NCI-H460 (cell line): ENCODE results near the gene UBE2U. TPM values are rescaled to one million over a fixed set of nuclear protein-coding genes. Genes with fewer than 3 reads are reported as not detected.

Experiments used
- DNase-seq: peaks from one replicate; pipeline ENCODE4 v3.0.0-alpha.2; 2016; ENCODE audit warnings: low read depth; ENCODE audit errors: extremely low read depth
- polyA plus RNA-seq: library from polyadenylated mRNA; depleted of rRNA; stranded (reverse); fragments of >200 nt; gene quantifications from 2 replicates; pipeline ENCODE4 v1.2.3, GENCODE V29; 2014; cell fraction: nucleus; rRNA removed
- total RNA-seq: library from RNA; depleted of rRNA; stranded (reverse); fragments of >200 nt; shearing (Covaris generic); gene quantifications from 2 replicates; pipeline ENCODE4 v1.2.3, GENCODE V29; 2014; rRNA removed

Gene UBE2U, protein sequence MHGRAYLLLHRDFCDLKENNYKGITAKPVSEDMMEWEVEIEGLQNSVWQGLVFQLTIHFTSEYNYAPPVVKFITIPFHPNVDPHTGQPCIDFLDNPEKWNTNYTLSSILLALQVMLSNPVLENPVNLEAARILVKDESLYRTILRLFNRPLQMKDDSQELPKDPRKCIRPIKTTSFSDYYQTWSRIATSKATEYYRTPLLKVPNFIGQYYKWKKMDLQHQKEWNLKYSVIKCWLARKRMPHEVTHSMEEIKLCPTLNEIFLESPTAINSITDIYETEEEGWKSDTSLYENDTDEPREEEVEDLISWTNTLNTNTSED
- not detected in 2 replicates for total RNA-seq
- not detected in 2 replicates for polyA plus RNA-seq

DNA sequence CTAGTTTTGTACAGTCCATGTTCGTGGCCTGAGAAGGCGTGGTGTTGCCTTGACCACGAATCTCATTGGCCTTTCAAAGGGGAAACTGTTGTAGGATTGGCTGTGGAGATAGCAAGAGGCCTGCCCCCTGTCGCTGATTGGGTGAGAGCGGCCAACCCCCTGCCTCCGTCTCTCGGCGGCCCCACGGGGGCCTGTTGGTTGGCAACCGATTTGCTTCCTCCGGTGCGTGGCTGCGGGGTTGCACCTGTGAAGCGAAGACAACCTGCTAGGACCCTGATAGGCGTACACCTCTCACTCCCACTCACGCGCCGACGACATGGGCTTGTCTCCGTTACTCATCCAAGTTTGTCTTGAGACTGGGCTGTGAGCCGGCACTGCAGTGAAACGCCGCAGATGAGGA is at the start of gene UBE2U:
TSS of gene UBE2U (plus strand) at position 204 of the 400 bp plus-strand sequence. CDS start 428 bp downstream, outside the sequence.
- no peak for DNase-seq

DNA sequence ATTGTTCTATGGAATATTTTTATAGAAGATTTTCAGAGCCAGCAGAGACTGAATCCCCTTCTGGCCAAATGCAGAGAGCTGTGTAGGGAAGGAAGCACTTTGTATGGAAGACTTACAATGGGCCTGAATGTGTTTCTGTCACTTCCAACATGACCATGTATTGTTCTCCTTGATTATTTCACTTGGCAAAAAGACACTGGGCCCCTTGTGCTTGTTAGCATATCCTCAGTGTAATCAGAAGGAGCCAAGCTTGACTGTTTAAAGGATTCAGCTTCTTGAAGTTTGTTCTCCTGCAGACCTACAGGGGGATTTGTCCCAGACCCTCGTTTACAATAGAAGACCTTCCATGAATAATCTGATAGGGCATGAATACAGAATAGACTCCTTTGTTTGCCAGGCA is 48.1 kb upstream of the UBE2U start:
- DNase-seq = no peak

DNA sequence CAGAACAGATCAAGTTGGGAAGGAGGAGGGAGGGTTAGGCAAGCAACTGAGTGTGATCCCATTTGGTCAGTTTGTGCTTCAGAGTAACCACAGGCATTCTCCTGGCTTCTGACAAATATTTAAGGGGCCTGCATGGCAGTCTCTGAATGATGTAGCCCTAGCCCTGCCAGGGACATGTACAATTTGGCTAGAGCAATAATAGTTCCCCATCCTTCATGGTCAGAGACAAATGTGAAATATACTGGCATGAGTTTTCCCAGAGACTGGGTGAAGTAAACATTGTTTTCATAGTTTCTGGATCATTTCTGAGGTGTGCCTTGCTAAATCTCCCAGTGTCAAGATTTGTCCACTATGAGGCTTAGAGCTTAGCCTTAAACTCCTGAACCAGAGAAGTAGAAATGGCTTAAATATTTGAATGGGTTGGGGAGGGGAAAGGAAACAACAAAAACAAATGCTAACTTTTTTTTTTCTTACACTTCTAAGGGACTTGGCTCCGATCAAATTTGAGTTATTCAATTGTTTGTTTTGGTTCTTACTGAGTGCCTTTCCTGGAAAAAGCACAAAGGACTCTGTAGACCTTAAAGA is 42.0 kb upstream of the UBE2U start:
- DNase-seq = no peak

DNA sequence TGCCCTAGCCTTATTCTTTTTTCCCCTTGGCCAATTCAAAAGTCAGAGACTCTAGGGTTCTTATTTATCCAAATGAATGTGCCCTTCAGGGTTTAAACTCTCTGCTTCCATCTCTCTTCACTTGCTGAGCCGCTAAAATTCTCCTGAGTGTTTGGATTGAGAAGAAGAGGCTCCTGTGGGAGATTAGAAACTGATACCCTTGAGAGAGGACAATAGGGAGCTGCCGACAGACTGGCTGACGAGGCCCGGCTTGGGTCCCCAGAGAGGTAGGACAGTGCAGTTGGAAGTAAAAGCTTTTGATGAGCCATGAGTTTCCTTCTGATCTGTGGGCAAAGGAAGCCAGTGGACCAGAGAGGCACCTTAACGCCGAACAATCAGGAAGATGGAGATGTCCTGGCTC is 41.3 kb upstream of the UBE2U start:
- DNase-seq = no peak

DNA sequence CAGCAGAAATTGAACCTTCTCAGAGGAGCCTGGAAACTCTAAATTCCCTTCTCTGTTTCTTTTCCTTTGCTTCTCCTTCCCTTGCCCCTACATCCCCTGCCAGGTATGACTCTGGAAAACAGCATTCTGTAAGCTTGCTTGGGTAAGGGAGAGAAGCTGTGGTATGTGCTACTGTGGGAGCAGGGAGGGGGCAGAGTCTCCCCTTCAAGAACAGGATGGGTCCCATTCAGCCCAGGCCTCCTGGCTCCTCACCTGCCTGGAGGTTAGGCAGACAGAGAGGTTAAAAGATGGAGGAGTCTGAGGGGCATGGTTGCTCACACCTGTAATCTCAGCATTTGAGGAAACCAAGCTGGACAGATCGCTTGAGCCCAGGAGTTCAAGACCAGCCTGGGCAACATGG is 40.6 kb upstream of the UBE2U start:
- no peak for DNase-seq

DNA sequence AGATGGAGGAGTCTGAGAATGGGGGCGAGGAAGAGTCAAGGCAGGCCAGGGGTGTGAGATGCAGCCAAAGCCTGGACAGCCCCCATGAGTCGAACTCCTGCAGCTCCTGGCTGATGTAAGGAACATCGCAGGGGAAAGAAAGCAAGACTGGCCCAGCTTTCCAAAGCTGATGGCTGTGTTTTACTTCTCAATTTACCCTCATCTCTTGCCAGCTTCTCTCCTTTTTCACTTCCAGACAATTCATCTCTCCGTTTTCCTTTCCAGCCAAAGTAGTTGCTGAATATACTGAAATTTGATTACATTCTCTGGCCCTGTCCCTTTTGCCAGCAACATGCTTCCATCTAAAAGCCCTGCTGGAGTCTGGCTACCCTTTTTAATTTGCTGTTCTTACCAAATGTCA is 40.0 kb upstream of the UBE2U start:
- no peak for DNase-seq

DNA sequence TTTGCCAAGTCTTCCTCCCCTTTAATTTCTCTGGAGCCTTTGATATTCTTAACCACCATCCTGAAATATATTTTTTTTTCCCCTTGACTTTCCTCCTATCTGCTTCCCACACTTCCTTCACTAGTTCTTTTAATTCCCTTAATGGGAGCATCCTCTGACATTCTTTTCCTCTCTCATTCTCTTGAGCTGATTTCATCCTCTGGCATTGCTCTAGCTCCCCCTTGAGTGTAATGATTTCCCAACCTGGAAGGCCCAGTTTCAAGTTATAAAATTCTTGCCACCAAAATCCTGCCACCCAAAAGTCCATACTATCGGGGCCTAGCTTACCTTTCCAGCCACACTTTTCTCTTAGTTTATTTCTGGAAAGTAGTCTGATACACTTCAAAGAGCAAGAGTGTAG is 39.5 kb upstream of the UBE2U start:
- no peak for DNase-seq

DNA sequence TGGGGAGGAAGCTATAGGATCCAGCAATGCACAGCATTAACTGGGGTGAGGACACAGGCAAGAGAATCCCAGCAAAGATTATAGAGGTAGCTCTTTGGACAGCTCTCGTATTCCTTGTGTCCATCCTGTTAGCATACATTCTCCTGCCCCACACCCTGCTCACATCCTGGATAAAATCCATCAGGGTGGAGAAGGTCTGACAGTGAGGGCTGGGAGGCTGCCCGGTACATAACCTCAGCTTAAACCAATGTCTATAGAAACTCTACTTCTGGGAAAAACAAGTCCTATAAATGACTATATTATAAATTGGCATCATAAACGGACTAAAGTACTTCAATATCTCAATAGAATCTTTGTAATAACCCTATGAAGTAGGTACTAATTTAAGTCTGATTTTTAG is 36.8 kb upstream of the UBE2U start:
- no peak for DNase-seq

DNA sequence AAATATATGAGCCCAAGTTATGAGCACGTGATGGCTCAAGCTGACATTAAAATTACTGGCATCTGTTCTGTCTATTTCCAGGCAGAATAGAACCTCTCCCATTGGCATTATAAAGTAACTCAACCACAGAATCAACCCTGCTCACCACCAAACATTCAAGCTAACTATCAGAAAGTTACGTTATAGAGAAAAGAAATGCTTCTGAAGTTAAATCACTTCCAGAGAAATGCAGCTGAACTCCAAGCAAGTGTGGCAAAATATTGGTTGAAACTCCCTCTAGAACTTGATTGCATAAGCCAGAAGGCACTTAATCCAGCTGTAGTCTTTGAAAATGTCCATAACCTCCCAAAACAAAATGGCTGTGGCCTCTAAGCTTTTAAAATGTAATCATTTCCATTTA is 36.2 kb upstream of the UBE2U start:
- DNase-seq = no peak

DNA sequence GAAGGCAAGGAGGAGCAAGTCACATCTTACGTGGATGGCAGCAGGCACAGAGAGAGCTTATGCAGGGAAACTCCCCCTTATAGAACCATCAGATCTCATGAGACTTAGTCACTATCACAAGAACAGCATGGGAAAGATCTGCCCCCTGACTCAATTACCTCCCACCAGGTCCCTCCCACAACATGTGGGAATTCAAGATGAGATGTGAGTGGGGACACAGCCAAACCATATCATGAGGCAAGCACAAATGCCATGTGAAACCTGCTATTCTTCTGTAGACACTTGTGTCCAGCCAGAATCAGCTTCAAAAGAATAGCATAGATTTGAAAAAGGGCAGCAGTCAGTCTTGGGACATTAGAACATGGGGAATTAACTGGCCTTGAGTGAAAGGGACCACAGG is 32.2 kb upstream of the UBE2U start:
- DNase-seq = no peak

DNA sequence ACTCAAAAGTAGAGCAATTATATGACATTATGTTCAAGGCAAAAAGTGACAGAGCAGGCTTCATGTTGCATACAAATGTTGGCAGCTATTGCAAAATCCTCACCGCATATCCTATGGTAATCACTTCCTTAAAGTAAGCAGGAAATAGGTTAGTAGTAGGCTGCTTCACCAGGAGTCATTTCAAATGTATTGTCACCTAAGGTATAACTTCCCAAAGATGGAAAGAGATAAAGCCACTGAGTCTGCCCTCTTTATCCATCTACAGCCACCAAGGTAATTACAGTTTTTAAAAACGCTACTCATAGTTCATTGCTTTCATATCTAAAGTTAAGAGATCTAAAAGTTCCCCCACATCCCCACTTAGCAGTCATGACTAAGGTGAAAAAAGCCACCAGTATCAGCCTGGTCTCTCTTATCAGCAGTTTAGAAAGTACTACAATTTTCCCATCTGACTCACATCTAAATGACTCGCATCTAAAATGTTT is 31.6 kb upstream of the UBE2U start:
- DNase-seq = no peak

DNA sequence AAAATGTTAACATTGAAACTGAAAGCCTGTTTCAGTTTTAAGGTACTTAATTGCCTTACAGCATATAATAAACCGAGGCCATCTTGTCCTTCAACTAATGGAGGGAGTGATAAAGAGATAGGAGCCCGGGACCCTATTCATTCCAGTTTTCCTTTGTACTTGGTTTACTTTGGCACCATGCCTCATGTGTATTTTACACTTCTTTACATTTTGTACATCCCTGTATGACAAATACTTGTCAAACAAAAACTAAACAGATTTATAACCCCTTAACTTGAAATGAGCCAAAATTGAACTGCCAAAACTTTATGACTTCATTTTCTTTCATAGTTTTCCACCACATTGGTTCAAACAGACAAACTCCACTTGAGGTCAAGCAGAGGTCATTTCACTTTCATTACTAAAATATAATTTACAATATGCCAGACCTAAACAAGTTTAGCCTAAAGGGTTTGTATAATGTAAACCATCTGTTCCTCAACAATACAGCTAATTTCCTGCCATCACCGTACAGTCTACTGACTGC is 30.9 kb upstream of the UBE2U start:
- DNase-seq = no peak

DNA sequence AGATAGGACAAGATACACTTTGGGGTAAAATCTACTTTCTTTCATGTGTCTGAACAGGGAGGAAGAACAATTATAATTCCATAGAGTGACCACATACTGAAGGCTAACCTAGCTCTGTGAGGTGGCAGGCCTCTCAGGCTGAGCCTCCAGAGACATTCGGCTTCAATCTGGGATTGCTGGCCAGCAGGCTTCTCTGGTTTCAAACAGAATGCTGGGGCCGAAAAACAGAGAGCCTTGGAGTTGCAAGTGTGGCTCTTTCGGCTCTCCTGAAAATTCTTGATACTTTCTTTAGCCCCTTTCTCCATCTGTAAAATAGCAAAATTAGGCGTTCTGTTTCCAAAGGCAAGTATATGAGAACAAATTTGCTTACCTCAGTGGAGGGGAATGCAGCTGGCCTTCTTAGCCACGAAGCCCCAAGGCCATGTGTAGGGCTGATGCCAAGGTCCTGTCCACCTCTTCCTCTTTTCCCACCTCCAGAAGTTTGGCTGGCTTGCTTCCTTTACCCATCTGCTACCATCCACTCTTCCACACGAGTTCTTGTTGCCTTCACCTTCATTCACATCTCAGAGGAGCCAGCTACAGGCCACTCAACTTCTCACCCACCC is 30.0 kb upstream of the UBE2U start:
- no peak for DNase-seq

DNA sequence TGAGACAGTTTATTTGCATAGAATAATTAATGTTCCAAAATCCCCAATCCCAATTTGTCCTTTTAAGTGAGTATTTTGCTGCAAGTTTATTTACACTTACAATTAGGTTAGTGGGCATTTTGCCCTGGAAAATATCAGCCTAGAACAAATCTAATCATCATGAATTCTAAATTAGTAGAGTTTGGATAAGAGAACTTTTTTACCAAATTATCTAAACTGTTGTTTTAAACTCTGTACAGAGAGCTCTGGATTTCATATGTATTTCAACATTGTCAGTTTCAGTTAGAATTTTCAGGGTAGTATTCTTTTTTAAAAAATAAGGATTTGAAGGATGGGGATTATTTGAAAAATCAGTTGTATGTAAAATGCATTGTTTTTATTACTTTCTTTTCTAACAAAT is 27.8 kb upstream of the UBE2U start:
- DNase-seq = no peak

DNA sequence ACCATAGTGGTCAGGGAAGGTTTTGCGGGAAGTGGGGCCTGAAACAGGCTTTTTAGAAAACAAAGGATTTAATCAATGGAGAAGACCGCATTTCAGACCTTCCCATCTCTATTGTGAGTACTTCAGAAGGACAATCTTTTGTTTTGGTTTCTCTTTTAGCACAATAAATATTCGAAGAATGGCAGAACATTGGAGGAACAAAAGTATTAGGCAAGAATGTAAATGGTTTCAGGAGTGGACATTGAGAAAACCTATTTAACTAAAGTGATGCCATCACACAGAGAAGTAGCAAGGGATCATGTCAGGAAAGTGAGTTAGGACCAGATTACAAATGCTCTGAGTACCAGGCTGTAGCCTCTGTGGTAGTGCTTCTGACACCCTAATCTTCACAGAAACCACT is 26.8 kb upstream of the UBE2U start:
- no peak for DNase-seq

DNA sequence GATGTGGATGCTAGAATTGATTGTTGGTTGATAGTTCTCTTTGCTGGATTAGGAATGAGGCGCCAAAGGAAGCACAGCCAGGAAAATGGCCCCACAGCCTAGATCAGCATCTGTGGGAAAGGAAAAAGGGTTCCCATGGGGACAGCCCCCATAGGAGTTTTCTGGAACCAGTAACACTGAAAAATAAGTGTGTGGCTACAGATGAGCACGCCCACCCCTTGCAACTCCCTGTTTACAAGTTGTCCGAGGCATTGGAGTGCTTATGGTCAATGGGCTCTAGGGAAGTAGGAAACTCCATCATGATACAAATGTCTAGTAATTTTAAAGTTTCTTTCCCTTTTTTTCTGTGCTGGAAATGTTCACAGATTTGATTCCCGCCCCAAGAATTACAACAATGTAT is 23.8 kb upstream of the UBE2U start:
- no peak for DNase-seq

DNA sequence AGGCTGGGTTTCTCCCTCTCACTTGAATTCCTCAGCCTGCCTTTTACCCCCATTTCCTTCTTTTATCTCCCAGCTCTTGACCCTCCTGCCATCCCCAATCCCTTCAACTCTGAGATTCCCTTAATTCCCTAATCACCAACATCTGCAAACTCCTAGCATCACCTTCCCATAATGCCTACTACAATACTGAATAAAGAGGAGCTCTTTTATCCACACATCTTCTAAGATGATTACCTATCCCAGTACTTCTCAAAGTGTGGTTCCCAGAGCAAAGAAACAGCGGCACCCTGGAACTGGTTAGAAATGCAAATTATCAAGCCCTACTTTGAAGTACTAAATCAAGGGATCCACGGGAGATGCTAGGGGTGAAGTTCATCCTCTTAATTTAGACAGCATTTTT is 21.2 kb upstream of the UBE2U start:
- DNase-seq = no peak

DNA sequence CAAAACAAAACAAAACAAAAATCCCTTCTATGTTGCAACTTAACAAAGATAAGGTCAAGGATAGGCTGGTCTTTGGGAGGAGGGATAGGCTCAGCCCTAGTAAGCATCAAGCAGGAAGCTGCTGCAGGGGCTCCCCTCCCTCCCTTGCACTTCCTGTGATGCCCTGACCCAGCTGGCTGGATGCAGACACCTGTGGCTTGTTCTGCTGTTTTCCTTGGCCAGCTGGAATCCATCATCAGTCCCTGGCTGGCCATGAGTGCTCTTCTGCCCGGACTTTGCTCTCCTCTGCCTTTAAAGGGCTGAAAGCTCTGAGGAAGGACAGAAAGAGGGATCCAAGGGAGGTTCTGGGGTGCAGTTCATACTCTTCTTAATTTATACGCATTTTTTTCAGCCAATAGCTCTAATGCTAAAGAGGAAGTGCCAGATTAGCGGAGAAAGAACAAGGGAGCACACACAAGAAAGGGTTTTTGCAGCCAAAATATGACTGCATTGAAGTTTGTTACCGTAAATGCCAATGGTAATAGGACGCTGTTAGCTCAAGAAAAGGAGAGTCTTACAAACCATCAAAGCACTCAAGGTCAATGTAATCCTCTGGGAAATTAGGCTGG is 19.9 kb upstream of the UBE2U start:
- DNase-seq = no peak

DNA sequence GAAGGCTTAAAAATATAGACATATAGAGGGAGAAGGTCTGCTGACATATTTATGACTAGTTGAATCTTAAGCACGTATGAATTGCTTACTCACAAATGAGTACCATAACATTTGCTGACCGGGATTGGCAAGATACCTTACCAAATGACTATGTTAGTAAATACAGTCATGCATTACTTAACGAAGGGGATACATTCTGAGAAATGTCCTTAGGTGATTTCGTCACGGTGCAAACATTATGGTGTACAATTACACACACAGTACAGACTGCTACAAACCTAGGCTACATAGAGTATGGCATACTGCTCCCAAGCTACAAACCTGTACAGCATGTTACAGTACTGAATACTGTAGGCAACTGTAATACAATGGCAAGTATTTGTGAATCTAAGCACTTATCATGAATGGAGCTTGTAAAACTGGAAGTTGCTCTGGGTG is 19.4 kb upstream of the UBE2U start:
- no peak for DNase-seq

DNA sequence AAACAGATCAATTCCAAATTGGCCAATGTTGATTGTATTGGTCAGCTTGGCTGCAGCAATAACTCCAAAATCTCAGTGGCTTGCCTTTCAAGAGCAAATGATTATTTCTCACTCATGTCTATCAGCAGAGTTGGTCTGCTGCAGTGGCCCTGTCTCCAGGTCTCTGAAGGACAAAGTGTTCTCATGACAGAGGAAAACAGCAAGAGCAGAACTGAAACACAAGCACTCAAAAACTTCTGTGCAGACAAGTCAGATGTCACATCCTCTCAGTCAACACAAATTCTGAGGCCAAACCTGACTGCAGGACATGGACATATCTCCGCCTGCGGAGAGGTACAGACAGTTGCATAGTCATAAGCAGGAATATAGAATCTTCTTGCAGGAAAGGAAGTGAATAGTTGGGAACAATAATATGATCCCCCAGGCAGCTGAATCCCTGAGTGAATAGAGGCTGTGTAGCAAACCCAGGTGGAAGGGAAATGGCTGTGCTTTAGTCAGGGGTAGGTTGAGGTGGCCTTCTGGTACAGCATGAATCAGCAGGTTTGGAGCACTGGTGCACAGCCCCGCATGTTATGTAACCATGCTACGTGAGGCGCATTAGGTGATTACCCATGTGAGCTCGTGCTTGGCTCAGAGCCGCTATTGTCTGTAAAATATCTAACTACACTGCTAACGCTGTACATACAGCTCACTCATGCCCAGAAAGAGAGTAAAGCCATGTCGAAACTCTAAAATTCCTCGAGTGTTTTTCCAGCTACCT is 17.1 kb upstream of the UBE2U start:
- no peak for DNase-seq

DNA sequence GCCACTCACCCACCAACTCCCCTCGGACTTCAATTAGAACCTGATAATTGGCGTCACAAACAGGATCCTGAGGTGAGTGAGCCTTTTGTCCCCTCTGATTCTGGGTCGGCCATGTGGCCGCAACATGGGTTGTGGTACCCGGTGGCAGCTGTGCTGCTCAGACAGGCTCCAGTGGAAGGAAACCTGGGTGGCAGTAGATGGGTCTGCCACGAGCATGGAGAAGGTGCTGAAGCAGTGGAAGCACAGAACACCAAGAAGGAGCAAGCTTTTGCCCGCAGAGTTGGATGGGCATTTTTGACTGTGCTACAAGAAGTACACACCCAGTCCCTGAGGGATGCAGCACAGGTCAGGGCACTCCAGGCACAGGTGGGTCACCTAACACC is 16.5 kb upstream of the UBE2U start:
- DNase-seq = no peak
